IPS DF 6.9 (cell line): ENCODE results near the gene CDH4.
"Not testable (repeated sequence)": the region's sequence is repeated elsewhere in the genome, so short reads cannot be mapped to it uniquely, and the experiment has no call there.

Experiments used
- DNase-seq: peaks from one replicate; pipeline ENCODE4 v3.0.0-alpha.2; 2013; ENCODE audit warnings: low read depth, low spot score
- H3K27ac ChIP-seq: one replicate; pipeline ENCODE4 v1.5.1; 2013; ENCODE audit warnings: low read length, control low read depth
- H3K27me3 ChIP-seq: 2 replicates; pipeline ENCODE4 v1.6.1; 2013; ENCODE audit warnings: mild to moderate bottlenecking, low read length; ENCODE audit not compliant: control insufficient read depth, insufficient read depth
- H3K36me3 ChIP-seq: 2 replicates; pipeline ENCODE4 v1.6.1; 2013; ENCODE audit warnings: low read length; ENCODE audit not compliant: control insufficient read depth, insufficient read depth
- H3K4me1 ChIP-seq: 2 replicates; pipeline ENCODE4 v1.6.1; 2013; ENCODE audit warnings: low read length; ENCODE audit not compliant: control insufficient read depth, insufficient read depth
- H3K4me3 ChIP-seq: 2 replicates; pipeline ENCODE4 v1.5.1; 2013; ENCODE audit warnings: mild to moderate bottlenecking, low read length
- H3K9me3 ChIP-seq: 2 replicates; pipeline ENCODE4 v1.6.1; 2013; ENCODE audit warnings: low read length, inconsistent platforms; ENCODE audit not compliant: control insufficient read depth, insufficient read depth
- WGBS: extraction: QIAGEN DNeasy Blood & Tissue Kit; methylation state at CpG from one replicate; pipeline ENCODE4 v1.1.7; 2013; ENCODE audit warnings: mixed read lengths, missing lambda C conversion rate; ENCODE audit not compliant: insufficient read length, insufficient coverage; 5-methylcytosine and 5-hydroxymethylcytosine counted together

Gene CDH4

DNA sequence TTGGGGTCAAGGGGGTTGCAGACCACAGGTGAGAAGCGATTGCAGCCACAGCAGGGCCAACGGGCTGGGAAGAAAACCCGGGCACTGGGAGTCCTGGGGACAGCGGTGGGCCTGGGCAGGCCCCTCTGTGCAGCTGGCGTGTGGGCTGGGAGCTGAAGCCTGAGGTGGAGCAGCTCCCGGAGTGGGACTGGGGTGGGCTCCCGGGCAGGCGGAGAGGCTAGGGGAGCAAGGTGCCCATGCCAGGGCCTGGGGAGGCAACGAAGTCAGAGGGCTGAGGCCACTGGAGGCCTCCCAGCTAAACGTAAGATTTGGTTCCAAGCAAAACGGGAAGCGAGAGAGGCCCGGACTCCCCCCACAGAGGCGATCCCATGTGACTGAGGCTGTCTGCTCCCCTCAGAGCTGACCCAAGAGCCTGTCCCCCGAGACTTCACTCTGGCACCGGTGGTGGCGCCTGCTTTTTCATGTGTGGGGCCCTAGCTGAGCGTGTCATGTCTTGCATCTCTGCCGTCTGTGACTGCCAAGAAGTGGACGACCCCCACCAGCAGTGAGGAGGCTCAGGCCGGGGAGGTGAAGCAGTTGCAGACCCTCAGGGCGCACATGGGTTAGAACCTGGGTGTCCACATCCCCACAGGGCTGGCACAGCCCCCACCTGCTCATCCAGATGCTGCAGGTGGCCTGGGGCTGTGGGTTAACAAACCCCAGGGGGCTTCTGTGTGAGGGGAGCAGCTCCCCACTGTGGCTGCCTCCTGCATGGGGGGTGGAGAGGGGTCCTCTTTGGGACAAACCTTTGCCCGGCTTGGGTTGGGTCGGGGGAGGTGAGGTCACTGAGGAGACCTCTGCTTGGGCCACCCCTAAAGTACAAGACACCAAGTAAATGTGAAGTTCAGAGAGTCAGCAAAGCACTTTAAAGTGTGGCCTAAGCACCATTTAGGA, 601.3 kb downstream of the CDH4 start:
- no peak for DNase-seq
- Histone ChIP-seq H3K4me3 (no peak overlapping the region), H3K36me3 (no peaks in the 10 kb centered on the region), H3K27me3 (no peaks in the 10 kb centered on the region), H3K27ac (no peak overlapping the region), H3K9me3 (no peaks in the 10 kb centered on the region), H3K4me1 (no peaks in the 10 kb centered on the region)
- WGBS = no CpG with 5 or more reads among the region's 24 CpGs

DNA sequence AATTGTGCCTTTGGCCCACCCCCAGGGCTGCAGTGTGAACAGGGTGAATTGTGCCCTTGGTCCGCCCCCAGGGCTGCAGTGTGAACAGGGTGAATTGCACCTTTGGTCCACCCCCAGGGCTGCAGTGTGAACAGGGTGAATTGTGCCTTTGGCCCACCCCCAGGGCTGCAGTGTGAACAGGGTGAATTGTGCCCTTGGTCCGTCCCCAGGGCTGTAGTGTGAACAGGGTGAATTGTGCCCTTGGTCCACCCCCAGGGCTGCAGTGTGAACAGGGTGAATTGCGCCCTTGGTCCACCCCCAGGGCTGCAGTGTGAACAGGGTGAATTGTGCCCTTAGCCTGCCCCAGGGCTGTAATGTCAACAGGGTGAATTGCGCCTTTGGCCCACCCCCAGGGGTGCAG, 602.5 kb downstream of the CDH4 start:
- H3K9me3 ChIP-seq, H3K4me1 ChIP-seq, H3K36me3 ChIP-seq, H3K27ac ChIP-seq, H3K4me3 ChIP-seq, H3K27me3 ChIP-seq, DNase-seq: not testable (repeated sequence)
- WGBS = no CpG with 5 or more reads among the region's 4 CpGs

DNA sequence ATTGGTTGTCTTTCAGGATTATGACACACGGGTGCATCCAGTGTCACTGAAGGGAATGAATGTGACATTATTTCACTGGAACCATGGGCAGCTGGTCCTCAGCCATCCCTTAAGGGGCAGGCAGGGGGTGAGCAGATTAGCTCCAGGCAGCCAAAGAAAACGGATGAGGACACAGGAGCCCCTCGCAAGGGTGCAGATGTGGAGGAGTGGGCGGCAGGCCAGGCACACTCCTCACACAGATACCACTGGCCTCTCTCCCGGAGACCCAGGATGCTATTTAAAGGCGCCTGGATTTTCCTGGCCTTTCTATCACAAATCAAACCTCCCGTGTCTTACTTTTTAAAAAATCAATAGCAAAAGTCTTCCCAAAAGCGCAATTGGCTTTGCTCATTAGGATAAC, 603.2 kb downstream of the CDH4 start:
- Histone ChIP-seq H3K4me1 (no peaks in the 10 kb centered on the region), H3K36me3 (no peaks in the 10 kb centered on the region), H3K4me3 (no peak overlapping the region), H3K27me3 (no peaks in the 10 kb centered on the region), H3K9me3 (no peaks in the 10 kb centered on the region), H3K27ac (no peak overlapping the region)
- no CpG with 5 or more reads among the region's 8 CpGs for WGBS
- no peak for DNase-seq

DNA sequence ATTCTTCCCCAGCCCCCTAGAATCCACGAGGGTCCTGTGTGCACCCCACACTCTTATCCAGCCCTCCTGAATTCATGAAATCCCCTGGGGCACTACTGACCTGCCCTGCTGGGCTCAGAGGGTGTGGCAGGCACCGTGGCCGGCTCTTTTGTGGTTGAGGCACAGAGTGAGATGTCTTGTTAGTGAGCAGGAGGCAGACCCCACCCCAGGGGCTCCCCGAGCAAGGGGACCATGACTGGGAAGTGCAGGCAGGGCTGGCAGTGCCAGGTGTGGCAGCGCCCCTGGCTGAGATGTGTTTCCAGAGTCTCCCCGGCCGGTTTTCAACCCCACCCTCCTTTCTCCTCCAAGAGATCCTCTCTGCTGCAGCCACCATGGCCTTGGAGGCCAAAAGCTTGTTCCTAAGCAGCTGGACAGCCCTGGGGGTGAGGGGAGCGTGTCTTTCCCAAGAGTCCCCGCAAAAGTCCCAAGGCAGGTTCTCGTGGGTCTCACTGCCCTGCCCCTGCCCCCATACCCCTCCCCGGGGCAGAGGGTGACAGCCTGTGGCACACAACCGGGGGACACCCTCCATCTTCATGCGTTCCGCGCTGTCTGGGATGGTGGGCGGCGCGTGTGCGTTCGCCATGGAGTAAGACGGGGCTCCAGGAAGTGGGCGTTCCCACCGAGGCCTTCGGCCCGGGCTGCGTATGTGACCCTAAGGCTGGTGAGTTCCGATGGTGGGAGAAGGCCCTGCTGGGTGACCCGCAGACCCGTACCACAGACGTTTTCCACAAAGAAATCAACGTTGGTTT, 604.8 kb downstream of the CDH4 start:
- Histone ChIP-seq H3K36me3 (no peaks in the 10 kb centered on the region), H3K27me3 (no peaks in the 10 kb centered on the region), H3K4me1 (no peaks in the 10 kb centered on the region), H3K27ac (no peak overlapping the region), H3K4me3 (no peak overlapping the region), H3K9me3 (no peaks in the 10 kb centered on the region)
- DNase-seq = no peak
- no CpG with 5 or more reads among the region's 31 CpGs for WGBS

DNA sequence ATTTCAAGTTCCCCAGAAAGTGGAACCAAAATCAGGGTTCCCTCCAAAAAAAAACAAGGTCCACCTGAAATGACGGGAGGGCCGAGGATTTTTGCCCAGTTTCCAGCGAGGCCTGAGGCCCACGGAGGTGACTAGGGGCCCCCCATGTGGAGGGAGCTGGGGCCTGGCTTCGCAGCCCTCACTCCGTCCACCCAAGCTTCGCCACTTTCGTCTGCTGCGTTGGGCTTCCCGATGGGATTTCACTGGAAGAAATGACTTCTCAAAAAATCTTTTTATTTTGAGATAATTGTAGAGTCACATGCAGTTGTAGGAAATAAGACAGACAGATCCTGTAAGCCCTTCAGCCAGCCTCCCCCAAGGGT, 605.3 kb downstream of the CDH4 start:
- H3K4me1 ChIP-seq = no peaks in the 10 kb centered on the region
- no CpG with 5 or more reads among the region's 10 CpGs for WGBS
- H3K27ac ChIP-seq = no peak overlapping the region
- H3K9me3 ChIP-seq = no peaks in the 10 kb centered on the region
- H3K4me3 ChIP-seq = no peak overlapping the region
- no peak for DNase-seq
- H3K36me3 ChIP-seq = no peaks in the 10 kb centered on the region
- H3K27me3 ChIP-seq = no peaks in the 10 kb centered on the region

DNA sequence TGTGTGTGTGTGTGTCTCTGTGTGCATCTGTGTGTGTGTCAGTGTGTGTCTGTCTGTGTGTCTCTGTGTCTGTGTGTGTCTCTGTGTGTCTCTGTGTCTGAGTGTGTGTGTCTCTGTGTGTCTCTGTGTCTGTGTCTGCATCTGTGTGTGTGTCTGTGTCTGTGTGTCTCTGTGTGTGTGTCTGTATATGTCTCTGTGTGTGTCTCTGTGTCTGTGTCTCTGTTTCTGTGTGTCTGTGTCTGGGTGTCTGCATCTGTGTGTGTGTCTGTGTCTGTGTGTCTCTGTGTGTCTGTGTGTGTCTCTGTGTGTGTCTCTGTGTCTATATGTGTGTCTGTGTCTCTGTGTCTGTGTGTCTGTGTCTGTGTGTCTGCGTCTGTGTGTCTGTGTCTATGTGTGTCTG, 605.8 kb downstream of the CDH4 start:
- no peaks in the 10 kb centered on the region for H3K4me1 ChIP-seq
- H3K4me3 ChIP-seq = no peak overlapping the region
- no peaks in the 10 kb centered on the region for H3K36me3 ChIP-seq
- no peak for DNase-seq
- WGBS = no CpG with 5 or more reads among the region's 1 CpG
- no peaks in the 10 kb centered on the region for H3K27me3 ChIP-seq
- no peaks in the 10 kb centered on the region for H3K9me3 ChIP-seq
- no peak overlapping the region for H3K27ac ChIP-seq

DNA sequence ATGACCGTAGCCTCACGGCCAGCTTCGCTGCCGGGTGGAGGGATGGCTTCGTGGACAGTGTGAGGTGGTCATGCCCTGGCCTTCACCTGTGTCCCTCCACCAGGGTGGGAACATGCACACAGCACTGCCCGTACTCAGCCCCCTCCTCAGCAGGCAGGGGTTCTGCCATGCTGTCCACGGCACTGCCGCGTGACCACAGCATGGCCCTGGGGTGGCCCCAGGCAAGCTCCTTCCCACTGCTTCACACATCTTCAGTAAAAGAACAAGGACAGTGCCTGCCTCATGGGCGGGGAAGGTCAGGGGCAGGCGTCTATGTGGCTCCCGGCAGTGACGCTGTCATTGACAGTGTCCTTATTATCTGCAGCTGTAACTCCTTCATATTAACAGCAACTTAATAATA, 607.7 kb downstream of the CDH4 start:
- no peaks in the 10 kb centered on the region for H3K4me1 ChIP-seq
- H3K4me3 ChIP-seq = no peak overlapping the region
- H3K36me3 ChIP-seq = no peaks in the 10 kb centered on the region
- DNase-seq = no peak
- no peaks in the 10 kb centered on the region for H3K9me3 ChIP-seq
- no CpG with 5 or more reads among the region's 13 CpGs for WGBS
- no peaks in the 10 kb centered on the region for H3K27me3 ChIP-seq
- H3K27ac ChIP-seq = no peak overlapping the region

DNA sequence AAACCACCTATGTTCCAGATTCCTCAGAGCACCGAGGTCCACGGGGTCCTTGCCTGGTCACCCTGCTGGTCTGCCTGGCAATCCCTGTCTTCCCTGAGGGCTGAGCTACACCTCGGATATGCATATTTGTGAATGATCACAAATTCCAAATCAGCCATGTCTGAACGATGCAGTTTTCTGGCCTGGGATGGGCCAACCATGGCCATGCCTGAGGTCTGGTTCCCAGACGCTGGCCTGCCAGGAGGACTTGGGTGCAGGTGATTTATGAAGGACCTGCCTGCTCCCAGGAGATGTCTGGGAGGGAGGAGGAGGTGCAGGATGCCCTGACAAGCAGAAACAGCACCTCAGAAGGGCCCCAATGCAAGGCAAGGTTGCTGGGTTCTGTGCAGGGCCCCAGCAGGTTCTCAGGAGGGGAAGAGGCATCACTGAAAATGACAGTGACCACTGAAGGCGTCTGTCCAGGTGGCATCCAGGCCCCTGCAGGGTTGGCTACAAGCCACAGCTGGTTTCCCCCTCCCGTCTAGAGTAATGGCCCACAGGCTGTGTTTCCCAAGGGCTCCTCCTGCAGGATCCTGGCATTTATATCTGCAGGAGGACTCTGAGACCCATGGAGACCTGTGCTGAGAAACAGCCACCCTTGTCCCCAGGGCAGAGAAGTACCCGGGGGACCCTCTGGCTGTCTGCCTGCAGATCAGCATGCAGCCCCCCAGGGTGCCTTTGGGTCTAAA, 608.4 kb downstream of the CDH4 start:
- Histone ChIP-seq H3K27ac (no peak overlapping the region), H3K27me3 (no peaks in the 10 kb centered on the region), H3K4me3 (no peak overlapping the region), H3K9me3 (no peaks in the 10 kb centered on the region), H3K36me3 (no peaks in the 10 kb centered on the region), H3K4me1 (no peaks in the 10 kb centered on the region)
- DNase-seq = no peak
- no CpG with 5 or more reads among the region's 8 CpGs for WGBS

DNA sequence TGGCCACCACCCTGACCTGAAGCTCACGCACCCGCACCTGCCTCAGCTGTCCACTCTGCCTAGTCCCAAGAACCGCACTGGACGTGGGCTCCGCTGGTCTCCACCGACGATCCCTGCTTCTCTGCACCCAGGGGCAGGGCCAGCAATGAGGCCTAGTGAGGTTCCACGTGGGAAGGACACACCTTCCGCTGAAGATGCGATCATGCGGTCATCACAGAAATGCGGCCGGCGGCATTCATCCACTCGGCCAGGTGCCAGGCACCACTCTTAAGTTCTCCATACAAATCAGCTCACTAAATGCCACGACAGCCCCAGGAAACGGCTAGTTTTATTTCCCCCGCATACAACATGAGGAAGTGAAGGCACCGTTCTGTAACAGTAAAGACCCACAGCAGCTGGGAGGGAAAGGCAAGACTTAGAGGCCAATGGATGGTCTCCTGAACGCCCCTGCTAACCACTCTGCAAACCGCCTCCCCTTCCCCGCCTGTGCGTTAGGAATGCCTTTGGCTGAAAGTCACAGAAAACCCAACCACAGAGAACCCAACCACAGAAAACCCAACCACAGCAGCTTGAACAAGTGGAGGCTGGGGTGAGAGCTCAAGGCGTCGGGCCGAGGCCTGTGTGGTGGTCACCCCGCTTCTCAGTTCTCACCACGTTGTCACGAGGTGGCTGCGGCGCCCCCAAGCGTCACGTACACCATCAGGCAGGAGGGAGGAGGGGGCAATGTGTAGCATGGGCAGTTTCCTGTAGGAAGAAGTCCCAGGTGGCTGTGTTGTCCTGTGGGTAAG, 609.2 kb downstream of the CDH4 start:
- no peaks in the 10 kb centered on the region for H3K4me1 ChIP-seq
- no peaks in the 10 kb centered on the region for H3K9me3 ChIP-seq
- H3K27ac ChIP-seq = no peak overlapping the region
- no peak for DNase-seq
- H3K4me3 ChIP-seq = no peak overlapping the region
- no peaks in the 10 kb centered on the region for H3K27me3 ChIP-seq
- WGBS = no CpG with 5 or more reads among the region's 33 CpGs
- H3K36me3 ChIP-seq = no peaks in the 10 kb centered on the region

DNA sequence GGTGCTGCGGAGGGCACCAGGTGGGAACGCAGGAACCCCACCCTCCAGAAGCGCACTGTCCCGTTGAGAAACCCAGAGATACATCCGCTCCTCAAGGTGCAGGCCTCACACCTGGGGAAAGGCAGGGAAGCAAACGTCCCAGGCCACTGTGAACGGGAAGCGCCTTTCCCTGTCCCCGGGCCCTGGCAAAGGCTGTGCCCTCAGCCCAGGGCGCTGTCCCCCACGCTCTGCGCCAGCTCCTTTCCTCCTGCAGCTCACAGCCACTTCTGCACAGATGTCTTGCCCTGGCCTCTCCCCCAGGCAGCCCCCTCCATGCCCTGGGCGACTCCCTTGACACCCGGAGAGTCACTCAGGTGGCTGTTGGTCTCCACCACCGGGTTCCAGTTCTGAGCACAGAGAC, 609.8 kb downstream of the CDH4 start:
- Histone ChIP-seq H3K4me1 (no peaks in the 10 kb centered on the region), H3K9me3 (no peaks in the 10 kb centered on the region), H3K4me3 (no peak overlapping the region), H3K27me3 (no peaks in the 10 kb centered on the region), H3K27ac (no peak overlapping the region), H3K36me3 (no peaks in the 10 kb centered on the region)
- WGBS = no CpG with 5 or more reads among the region's 15 CpGs
- no peak for DNase-seq
